ENCODE measurements around the gene ALAS1.
A peak's percentile ranks its signal among the peaks of the same experiment; 100 is the strongest.

The ALAS1 gene

DNA sequence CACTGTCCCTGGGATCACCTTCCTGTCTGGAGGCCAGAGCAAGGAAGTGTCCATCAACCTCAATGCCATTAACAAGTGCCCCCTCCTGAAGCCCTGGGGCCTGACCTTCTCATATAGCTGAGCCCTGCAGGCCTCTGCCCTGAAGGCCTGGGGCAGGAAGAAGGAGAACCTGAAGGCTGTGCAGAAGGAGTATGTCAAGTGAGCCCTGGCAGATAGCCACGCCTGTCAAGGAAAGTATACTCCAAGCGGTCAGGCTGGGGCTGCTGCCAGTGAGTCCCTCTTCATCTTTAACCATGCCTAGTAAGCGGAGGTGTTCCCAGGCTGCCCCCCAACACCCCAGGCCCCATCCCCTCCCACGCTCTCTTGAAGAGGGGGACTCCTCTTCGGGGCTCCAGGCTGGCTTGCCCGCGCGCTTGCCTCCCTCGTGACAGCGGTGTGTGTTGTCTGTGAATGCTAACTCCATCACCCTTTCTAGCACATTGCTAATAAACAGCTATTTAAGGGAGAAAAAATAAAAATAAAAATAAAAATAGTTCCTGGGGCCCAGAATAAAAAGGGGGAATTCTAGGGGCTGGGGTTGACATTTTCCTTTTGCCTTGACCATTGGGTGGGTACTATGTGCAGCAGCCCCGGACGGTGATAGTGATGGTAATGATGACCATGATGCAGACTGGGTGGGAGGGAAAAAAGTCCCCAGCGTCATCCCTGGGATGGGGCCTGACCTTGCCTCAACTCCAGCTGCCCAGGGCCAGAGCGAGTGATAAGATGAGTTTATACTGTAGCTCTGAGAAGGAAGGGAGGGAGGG, 3.3 kb upstream of the ALAS1 start:
- H3K27ac ChIP-seq: no peak overlapping the region
- no peak for TF ChIP-seq CTCF (conservative IDR thresholded peaks at IDR 0.05)

DNA sequence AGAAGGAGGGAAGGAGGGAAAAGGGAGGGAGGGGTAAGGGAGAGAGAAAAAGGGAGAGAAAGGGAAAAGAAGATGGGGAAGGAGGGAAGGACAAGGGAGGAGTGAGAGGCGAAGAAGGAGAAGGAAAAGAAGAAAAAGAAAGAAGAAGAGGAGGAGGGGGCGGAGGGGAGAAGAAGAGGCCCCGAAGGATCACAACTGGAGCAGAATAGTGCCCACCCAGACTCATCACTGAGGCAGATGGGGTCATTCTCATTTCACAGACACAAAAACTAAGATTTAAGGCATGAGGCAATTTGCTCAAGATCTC, 2.7 kb upstream of the ALAS1 start:
- H3K27ac ChIP-seq: no peak overlapping the region
- no peak for TF ChIP-seq CTCF (conservative IDR thresholded peaks at IDR 0.05)

DNA sequence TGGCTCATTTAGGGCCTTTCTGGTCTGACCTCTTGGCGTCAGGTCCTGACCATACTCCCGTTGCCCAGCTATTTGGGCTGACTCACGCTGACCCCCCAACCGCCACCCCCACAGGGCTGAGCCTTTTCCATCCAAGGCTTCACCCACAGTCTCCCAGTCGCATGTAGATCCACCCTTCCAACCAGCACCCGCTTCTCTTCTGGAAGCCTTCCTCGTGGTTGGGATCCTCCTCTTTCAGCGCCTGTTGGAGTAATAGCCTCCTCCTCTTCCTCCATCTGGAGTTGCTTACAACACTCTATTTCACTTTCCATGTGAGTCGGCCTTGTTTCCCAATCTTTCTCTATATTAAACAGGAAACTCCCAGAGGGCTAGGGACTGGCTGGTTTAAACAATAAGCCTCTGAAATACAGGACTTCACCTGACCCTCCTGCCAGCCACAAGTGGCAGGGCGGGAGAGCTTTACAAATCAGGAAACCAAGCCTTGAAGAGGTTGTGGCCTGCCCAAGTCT, 2.1 kb upstream of the ALAS1 start:
- TF ChIP-seq CTCF (conservative IDR thresholded peaks at IDR 0.05): no peak
- H3K27ac ChIP-seq: no peak overlapping the region

GRCh38 chr3:52196977-52197376, 983 bp upstream of the ALAS1 start:
- peak overlapping the region; percentile 85; the same call in 1 of the 2 replicates for H3K27ac ChIP-seq
- no peak for TF ChIP-seq CTCF (conservative IDR thresholded peaks at IDR 0.05)

DNA sequence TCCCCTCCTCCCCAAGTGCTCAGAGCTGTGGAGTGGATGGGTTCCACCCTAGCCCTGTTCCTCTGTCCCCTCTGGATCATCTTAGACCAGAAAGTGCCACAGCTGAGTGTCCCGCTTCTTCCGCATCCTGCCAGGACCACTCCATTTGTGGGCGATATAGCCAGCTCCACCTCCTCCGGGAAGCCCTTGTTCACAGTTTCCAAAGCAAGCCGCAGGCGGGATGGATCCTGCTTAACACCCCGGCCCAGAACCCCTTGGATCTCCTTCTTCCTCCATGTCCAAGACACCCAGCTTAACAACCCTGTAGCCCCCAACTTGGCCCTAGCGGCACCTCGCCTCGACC, 490 bp upstream of the ALAS1 start:
- no peak for TF ChIP-seq CTCF (conservative IDR thresholded peaks at IDR 0.05)
- H3K27ac ChIP-seq: peak overlapping the region; percentile 85

DNA sequence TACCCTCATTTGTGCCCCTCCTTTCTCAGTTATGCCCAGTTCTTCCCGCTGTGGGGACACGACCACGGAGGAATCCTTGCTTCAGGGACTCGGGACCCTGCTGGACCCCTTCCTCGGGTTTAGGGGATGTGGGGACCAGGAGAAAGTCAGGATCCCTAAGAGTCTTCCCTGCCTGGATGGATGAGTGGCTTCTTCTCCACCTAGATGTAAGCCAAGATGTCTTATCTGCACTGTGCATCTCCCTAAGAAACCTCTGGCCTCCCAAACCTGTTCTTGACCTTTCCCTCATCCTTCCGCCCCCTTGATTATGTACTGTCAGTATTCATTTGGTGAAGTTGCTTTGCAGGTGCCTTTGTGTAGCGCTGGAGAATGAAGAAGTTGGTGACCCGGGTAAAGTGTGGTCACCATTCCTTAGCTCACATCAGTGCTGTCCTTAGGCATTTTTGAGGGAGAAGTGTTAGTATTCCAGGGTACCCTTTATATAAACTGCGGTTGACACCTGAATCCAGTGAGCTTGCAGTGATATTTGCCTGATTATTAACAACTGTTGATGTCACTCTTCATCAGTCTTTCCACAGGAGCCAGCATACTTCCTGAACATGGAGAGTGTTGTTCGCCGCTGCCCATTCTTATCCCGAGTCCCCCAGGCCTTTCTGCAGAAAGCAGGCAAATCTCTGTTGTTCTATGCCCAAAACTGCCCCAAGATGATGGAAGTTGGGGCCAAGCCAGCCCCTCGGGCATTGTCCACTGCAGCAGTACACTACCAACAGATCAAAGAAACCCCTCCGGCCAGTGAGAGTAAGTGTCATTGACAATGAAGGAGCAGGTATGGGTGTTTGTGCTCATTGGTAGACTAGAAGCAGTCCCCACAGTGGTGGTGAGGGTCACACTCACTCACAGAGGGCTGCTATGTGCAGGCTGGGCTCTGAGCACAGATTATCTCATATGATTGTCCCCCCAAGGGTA, 966 bp downstream of the ALAS1 start:
- H3K27ac ChIP-seq: peak overlapping the region; percentile 85
- TF ChIP-seq CTCF (conservative IDR thresholded peaks at IDR 0.05): no peak

- no peak overlapping the region for H3K27ac ChIP-seq
- TF ChIP-seq CTCF (conservative IDR thresholded peaks at IDR 0.05): no peak
These were observed 3.2 kb downstream of the ALAS1 start for GRCh38 chr3:52200981-52201679.
